RWPE1 (cell line): ENCODE measurements around the gene AQP3.
"Not testable (repeated sequence)": the region's sequence is repeated elsewhere in the genome, so short reads cannot be mapped to it uniquely, and the experiment has no call there.

Source experiments
- CTCF ChIA-PET: fragments of 350-600 bp; sonication (Branson Sonifier 250); formaldehyde crosslinking; extraction: SDS; loops from one replicate; lab custom pipeline; 2021; lab: Yijun Ruan, JAX
- POLR2A ChIA-PET: fragments of 400-600 bp; formaldehyde crosslinking; extraction: SDS; loops from one replicate; lab custom pipeline; 2020; ENCODE audit warnings: antibody characterized with exemption; ENCODE audit not compliant: low non-redundant PET; lab: Yijun Ruan, JAX
- DNase-seq: peaks from one replicate; pipeline ENCODE4 v3.0.0; 2012; ENCODE audit warnings: low spot score
- H3K27ac ChIP-seq: fragments of 450-650 bp; 2 replicates; pipeline ENCODE4 v1.5.1; 2017
- CTCF ChIP-seq: fragments of 450-650 bp; conservative IDR thresholded peaks from 2 replicates; pipeline ENCODE4 v1.5.1; 2017; ENCODE audit warnings: low read depth, mild to moderate bottlenecking

The AQP3 gene

GRCh38 chr9:33446946-33447798 lies at the start of gene AQP3:
Gene AQP3, minus strand, starts transcription at chr9:33447593. Its CDS starts 63 bp downstream, at chr9:33447530.
- peak within 1 kb of the TSS; percentile 76 for H3K27ac ChIP-seq
- DNase-seq: peak; percentile 78
- ChIA-PET CTCF (interaction anchor here (0.6 to 4.0 kb wide), 8 partner anchors 10 to 71 kb away, joined by 3 to 10 read pairs (median 4); partner anchors contain the start of gene AQP7), POLR2A (no interaction called here)
- TF ChIP-seq CTCF: no peak; the same call in none of the 2 replicates

- CTCF ChIA-PET: interaction anchor here (0.9 kb wide), 1 partner anchor 27 kb away, joined by 3 read pairs; no protein-coding TSS in a partner anchor
- POLR2A ChIA-PET, DNase-seq, H3K27ac ChIP-seq: not testable (repeated sequence)
These were observed 46.4 kb upstream of the AQP3 start for GRCh38 chr9:33493819-33494218.

- H3K27ac ChIP-seq: no peak overlapping the region
- TF ChIP-seq CTCF: no peak
- DNase-seq: no peak
- ChIA-PET CTCF (interaction anchor here (1.0 kb wide), 1 partner anchor 28 kb away, joined by 3 read pairs; no protein-coding TSS in a partner anchor), POLR2A (no interaction called here)
These were observed 41.7 kb upstream of the AQP3 start for GRCh38 chr9:33489066-33489465.

- DNase-seq, CTCF ChIA-PET, POLR2A ChIA-PET, H3K27ac ChIP-seq: not testable (repeated sequence)
These were observed 37.9 kb upstream of the AQP3 start for GRCh38 chr9:33485312-33485711.

GRCh38 chr9:33480976-33481375 lies 33.6 kb upstream of the AQP3 start:
- POLR2A ChIA-PET: no interaction called here
- no peak for TF ChIP-seq CTCF
- CTCF ChIA-PET: interaction anchor here (0.6 kb wide), 1 partner anchor 92 kb away, joined by 3 read pairs; no protein-coding TSS in a partner anchor

GRCh38 chr9:33480106-33480505 lies 32.7 kb upstream of the AQP3 start:
- no peak overlapping the region for H3K27ac ChIP-seq
- DNase-seq: no peak
- TF ChIP-seq CTCF: no peak
- CTCF ChIA-PET: interaction anchor here (0.6 kb wide), 1 partner anchor 93 kb away, joined by 3 read pairs; no protein-coding TSS in a partner anchor
- POLR2A ChIA-PET: interaction anchor here (0.7 kb wide), 1 partner anchor 239 kb away, joined by 3 read pairs; no protein-coding TSS in a partner anchor

More at GRCh38 chr9:33480976-33481375, 33.6 kb upstream of the AQP3 start:
- no peak overlapping the region for H3K27ac ChIP-seq
- DNase-seq: no peak

GRCh38 chr9:33476503-33476902 lies 29.1 kb upstream of the AQP3 start:
- POLR2A ChIA-PET: no interaction called here
- H3K27ac ChIP-seq: peak overlapping the region; percentile 39
- CTCF ChIA-PET: no interaction called here

More at GRCh38 chr9:33476503-33476902, 29.1 kb upstream of the AQP3 start:
- no peak for DNase-seq
- no peak for TF ChIP-seq CTCF
